ENCODE results near the gene PITRM1. TPM values are rescaled to one million over a fixed set of nuclear protein-coding genes. Genes with fewer than 3 reads are reported as not detected.

Gene PITRM1
- total RNA-seq, 1 donor from 2014 or later: 60.2 TPM

GRCh38 chr10:3169673-3170072, 2.9 kb downstream of the PITRM1 start:
- peaks cover 11% of the 10 kb centered on the region for H3K4me1 ChIP-seq
- ATAC-seq: no peak
- H3K27me3 ChIP-seq (ENCODE audit: low read depth): no peaks in the 10 kb centered on the region
- H3K36me3 ChIP-seq: peaks cover 52% of the 10 kb centered on the region
- no peak overlapping the region for H3K27ac ChIP-seq
- DNase-seq: no peak
- TF ChIP-seq CTCF (IDR thresholded peaks at IDR 0.05): no peak
- intact Hi-C loops (cut with DNase I): no loop called here
- H3K4me3 ChIP-seq: no peak overlapping the region
- no peaks in the 10 kb centered on the region for H3K9me3 ChIP-seq

- peaks cover 11% of the 10 kb centered on the region for H3K4me1 ChIP-seq
- no peaks in the 10 kb centered on the region for H3K27me3 ChIP-seq (ENCODE audit: low read depth)
- peaks cover 56% of the 10 kb centered on the region for H3K36me3 ChIP-seq
- H3K9me3 ChIP-seq: no peaks in the 10 kb centered on the region
- TF ChIP-seq CTCF (IDR thresholded peaks at IDR 0.05): no peak
- intact Hi-C loops (cut with DNase I): no loop called here
- DNase-seq (no peak), ATAC-seq (no peak)
- no peak overlapping the region for H3K27ac ChIP-seq
- H3K4me3 ChIP-seq: no peak overlapping the region
Observed at GRCh38 chr10:3169271-3169670, 3.3 kb downstream of the PITRM1 start.

GRCh38 chr10:3167611-3168330, 4.8 kb downstream of the PITRM1 start:
- H3K9me3 ChIP-seq: no peaks in the 10 kb centered on the region
- ATAC-seq: no peak
- DNase-seq: no peak
- intact Hi-C loops (cut with DNase I): no loop called here
- H3K27me3 ChIP-seq (ENCODE audit: low read depth): no peaks in the 10 kb centered on the region
- H3K27ac ChIP-seq: no peak overlapping the region
- peaks cover 71% of the 10 kb centered on the region for H3K36me3 ChIP-seq
- no peak for TF ChIP-seq CTCF (IDR thresholded peaks at IDR 0.05)
- no peak overlapping the region for H3K4me3 ChIP-seq
- peaks cover 11% of the 10 kb centered on the region for H3K4me1 ChIP-seq

GRCh38 chr10:3166496-3167290, 5.9 kb downstream of the PITRM1 start:
- H3K4me3 ChIP-seq: no peak overlapping the region
- no peak for DNase-seq
- TF ChIP-seq CTCF (IDR thresholded peaks at IDR 0.05): no peak
- no peaks in the 10 kb centered on the region for H3K27me3 ChIP-seq (ENCODE audit: low read depth)
- H3K36me3 ChIP-seq: peaks cover 82% of the 10 kb centered on the region
- H3K9me3 ChIP-seq: no peaks in the 10 kb centered on the region
- H3K27ac ChIP-seq: no peak overlapping the region
- intact Hi-C loops (cut with DNase I): no loop called here
- H3K4me1 ChIP-seq: peaks cover 6% of the 10 kb centered on the region
- no peak for ATAC-seq

GRCh38 chr10:3165196-3165595, 7.4 kb downstream of the PITRM1 start:
- Histone ChIP-seq H3K9me3 (no peaks in the 10 kb centered on the region), H3K4me3 (no peak overlapping the region), H3K36me3 (peaks cover 96% of the 10 kb centered on the region), H3K27me3 (ENCODE audit: low read depth) (no peaks in the 10 kb centered on the region), H3K4me1 (no peaks in the 10 kb centered on the region), H3K27ac (no peak overlapping the region)
- DNase-seq (no peak), ATAC-seq (no peak)
- TF ChIP-seq CTCF (IDR thresholded peaks at IDR 0.05): no peak
- intact Hi-C loops (cut with DNase I): no loop called here

Measured in lower lobe of right lung (tissue), 2 donors.